Measurements from ENCODE around the gene COL6A2.

The COL6A2 gene

GRCh38 chr21:46160657-46160906 is 62.7 kb downstream of the COL6A2 start:
- TF ChIP-seq CTCF (IDR thresholded peaks at IDR 0.05; ENCODE audit: insufficient read depth, low read depth, low read length, missing control alignments) = no peak
- peak; percentile 0 for DNase-seq (ENCODE audit: low read depth)
- no peak overlapping the region for H3K4me3 ChIP-seq (ENCODE audit: low read depth, low read length)

GRCh38 chr21:46160907-46161632 is 63.2 kb downstream of the COL6A2 start:
- peak; percentile 1 for DNase-seq (ENCODE audit: low read depth)
- no peak for TF ChIP-seq CTCF (IDR thresholded peaks at IDR 0.05; ENCODE audit: insufficient read depth, low read depth, low read length, missing control alignments)
- no peak overlapping the region for H3K4me3 ChIP-seq (ENCODE audit: low read depth, low read length)

GRCh38 chr21:46161633-46162592 is 64.0 kb downstream of the COL6A2 start:
- no peak overlapping the region for H3K4me3 ChIP-seq (ENCODE audit: low read depth, low read length)
- no peak for DNase-seq (ENCODE audit: low read depth)
- TF ChIP-seq CTCF (IDR thresholded peaks at IDR 0.05; ENCODE audit: insufficient read depth, low read depth, low read length, missing control alignments) = no peak

DNA sequence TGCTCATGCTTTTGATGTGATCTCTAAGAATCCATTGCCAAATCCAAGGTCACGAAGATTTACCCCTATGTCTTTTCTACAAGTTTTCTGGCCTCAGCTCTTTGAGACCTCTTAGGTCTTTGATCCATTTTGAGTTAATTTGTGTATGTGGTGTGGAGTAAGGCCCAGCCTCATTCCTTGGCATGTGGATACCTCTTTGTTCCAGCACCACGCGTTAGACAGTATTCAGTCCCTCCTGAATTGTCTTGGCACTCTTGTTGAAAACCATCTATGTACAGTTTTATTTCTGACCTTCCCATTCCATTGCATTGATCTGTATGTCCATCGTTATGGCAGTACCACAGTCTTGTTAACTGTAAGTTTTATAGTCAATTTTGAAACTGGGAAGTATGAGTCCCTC is 65.5 kb downstream of the COL6A2 start:
- no peak overlapping the region for H3K4me3 ChIP-seq (ENCODE audit: low read depth, low read length)
- no peak for TF ChIP-seq CTCF (IDR thresholded peaks at IDR 0.05; ENCODE audit: insufficient read depth, low read depth, low read length, missing control alignments)
- no peak for DNase-seq (ENCODE audit: low read depth)

DNA sequence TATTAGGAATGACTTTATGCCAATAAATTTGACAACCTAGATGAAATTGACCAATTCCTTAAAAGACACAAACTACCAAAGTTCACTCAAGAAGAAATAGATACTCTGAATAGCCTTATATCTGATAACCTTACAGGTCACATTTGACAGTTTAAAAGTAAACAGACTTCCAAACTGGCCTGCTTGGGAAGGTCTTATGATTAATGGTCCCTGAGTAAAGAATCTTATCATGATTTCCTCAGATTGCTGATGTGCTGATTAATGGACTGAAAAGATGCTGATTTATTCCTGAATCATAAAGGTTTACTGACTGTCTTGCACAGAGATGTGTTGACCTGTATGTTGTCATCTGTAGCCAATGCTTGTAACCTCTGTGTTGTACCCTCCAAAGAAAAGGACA is 67.2 kb downstream of the COL6A2 start:
- TF ChIP-seq CTCF (IDR thresholded peaks at IDR 0.05; ENCODE audit: insufficient read depth, low read depth, low read length, missing control alignments) = no peak
- no peak for DNase-seq (ENCODE audit: low read depth)
- no peak overlapping the region for H3K4me3 ChIP-seq (ENCODE audit: low read depth, low read length)

- TF ChIP-seq CTCF (IDR thresholded peaks at IDR 0.05; ENCODE audit: insufficient read depth, low read depth, low read length, missing control alignments) = no peak
- DNase-seq (ENCODE audit: low read depth) = no peak
- H3K4me3 ChIP-seq (ENCODE audit: low read depth, low read length) = no peak overlapping the region
Measured at GRCh38 chr21:46168238-46168637, 70.3 kb downstream of the COL6A2 start.

Measured in GM12865 (cell line).